CD4-positive, alpha-beta T cell treated with Interleukin-15 for 4 hours (primary cell): ENCODE data around the gene GYPC.
"Not testable (repeated sequence)": the region's sequence is repeated elsewhere in the genome, so short reads cannot be mapped to it uniquely, and the experiment has no call there.

Experiments used
- DNase-seq: peaks from one replicate; pipeline ENCODE4 v3.0.0-alpha.2; 2020; ENCODE audit warnings: low spot score

Gene GYPC, protein sequence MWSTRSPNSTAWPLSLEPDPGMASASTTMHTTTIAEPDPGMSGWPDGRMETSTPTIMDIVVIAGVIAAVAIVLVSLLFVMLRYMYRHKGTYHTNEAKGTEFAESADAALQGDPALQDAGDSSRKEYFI

DNA sequence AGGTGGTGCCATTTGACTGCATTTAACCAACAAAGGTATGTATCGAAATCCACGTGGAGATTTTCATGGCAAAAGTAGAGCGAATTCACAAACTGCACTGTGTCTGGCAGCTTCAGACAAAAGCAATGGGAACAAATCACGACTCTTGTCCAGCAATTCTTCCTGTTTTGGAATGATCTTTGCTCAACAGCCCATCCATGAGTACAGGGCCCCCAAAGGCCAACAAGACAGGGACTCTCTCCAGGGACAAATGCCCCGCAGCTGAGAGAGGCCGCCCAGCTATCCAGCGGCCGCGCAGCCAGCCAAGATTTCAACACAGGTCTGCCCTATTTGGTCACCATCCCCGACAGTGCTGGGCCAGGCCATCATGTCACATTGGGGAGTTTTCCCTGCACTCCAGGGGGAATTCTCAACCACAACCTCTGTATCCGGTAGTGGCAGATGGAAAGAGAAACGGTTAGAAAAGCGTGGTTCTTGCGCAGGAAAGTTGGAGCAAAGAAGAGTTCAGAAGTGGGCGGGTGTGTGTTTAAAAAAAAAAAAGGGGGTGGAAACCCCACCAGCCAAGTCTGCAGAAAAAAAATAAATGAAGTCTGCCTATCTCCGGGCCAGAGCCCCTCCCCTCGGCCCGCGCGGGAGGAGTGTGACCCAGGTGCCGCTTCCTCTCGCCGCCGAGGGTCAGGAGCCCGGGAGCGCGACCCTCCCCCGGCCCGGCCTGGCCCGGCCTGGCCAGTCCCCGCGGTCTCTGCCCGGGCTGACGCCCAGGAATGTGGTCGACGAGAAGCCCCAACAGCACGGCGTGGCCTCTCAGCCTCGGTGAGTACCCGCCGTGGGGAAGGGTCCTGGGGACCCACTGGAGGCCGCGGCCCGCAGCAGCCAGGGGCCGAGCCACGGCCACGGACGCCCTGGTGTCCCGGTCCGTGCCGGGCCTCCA is at the start of gene GYPC:
GYPC (plus strand) TSS at position 659 of the 931 bp plus-strand sequence; CDS start at position 765, 106 bp downstream.
- DNase-seq = peak; percentile 32

DNA sequence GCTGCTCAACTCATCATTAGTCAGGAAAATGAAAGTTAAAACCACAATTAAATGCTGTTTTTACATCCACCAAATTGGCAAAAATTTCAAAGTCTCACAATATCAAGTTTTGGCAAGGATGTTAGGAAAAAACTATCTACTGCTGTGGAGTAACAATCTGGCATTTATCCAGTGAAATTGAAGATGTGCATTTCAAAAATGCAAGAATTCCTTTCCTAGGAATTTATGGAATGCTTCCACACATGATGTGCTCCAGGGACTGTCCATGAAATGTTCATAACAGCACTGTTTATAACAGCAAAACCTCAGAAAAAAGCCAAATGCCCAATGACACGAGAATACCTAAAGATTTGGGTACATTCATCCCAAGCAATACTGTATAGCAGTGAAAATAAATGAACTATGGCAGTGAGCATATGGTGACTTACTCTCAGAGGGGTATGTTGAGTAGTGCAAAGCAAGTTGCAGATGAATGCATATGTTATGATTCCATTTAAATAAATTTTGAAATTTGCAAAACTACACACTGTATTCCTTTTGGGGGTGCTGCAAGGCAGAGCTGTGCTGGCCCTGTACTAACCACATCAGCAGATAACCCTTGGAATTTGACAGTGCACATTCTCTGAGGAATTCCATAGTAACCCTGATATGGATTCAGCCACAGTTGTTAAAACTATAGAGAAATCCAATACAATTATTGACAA is 41.3 kb upstream of the GYPC start:
- no peak for DNase-seq

DNA sequence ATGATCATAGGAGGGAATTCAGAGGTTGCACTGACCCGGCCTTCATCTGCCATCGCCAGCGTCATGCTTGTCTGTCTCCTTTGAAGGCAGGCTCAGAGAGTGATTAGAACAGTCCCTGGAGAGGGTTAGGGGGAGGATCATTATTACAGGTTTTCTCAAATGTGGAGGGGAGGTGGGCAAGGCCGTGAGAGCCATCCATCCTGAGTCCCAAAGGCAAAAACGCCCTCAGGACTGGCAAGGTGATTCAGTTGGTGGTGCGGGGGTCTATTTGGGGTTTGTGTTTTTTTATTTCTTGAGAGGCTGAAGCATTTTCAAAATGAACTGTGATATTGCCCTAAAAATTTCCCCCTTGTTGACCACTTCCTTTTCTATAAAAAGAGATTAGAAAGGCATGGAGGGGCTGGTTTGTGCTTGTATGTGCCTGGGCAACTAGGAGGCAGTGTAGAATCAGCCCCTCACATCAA is 39.3 kb upstream of the GYPC start:
- DNase-seq = no peak

DNA sequence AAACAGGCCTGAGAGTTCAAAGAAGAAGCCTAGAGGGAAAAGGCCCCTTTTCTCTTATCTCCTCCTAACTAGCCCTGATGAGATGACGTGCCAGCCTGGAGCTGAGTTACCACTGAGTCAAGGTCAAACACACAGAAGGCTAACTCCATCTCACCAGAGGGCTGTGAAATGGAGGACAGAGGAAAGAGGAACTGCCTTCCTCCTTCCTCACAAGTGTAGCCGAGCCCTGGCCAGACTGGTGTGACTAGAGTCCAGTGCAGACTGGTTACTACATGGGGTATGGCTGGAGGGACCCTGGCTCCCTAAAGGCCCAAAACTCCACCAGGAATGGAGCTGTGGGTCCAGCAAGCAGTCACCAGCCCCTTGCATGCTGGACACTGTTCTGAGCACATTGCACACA is 35.7 kb upstream of the GYPC start:
- no peak for DNase-seq

DNA sequence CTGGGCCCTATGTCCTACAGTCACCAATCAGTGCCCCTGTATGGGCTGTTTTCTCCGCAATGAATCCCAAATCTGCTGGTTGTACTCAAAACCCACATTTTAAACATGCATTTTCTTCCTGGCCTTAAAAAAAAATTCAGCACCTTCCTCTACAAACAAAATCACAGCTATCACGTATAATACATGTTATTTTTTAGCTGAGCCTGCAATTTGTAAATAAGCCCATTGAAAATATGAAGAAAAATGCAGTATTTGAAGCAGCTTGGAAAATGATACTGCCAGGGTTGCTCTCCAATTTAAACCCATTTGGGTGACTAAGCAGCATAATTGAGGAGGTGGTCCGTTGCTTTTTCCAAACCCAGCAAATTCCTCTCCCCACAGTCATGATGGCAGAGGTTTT is 33.0 kb upstream of the GYPC start:
- no peak for DNase-seq

DNA sequence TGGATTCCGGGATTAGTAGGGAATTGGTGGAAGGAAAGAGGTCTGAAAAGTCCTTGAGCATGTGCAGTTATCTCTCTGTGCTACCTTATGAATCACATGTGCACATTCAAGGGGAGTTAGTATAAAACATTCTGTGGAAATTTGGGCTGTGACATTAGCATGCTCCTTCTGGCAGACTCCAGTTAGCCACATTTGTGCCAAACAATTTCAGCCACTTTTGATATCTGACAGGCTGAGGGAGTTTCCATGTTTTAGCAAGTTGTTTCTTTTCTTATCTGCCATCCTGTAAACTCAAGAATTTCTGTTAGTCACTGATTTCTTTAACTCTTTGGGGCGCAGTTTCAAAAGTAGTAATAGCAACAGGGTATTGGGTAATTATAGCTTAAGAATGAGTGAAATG is 28.3 kb upstream of the GYPC start:
- no peak for DNase-seq

DNA sequence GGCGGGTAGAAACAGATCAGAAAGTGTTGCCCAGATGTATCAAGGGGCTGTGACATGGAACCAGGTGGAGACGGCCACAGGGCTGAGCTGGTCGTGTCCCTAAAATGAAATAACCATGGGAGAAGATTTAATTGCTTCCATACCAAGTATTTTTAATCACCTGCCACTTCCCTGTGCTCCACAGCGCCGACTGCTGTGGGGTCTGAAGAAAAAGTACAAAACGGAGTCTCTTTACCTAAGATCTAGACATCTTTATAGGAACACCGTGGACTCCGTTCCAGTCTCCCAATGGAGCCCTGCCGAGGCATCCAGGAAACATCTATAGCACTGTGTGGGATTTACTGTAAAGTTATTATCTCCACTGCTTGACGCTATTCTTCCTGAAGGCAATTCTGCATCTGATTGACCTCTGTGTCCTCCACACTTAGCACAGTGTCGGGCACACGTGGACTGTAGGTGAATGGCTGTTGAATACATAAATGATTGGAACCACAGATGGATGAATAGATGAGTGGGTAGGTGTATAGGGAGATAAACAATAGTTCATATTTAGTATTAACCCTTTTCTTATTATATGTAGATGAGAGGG is 21.6 kb upstream of the GYPC start:
- DNase-seq = peak; percentile 44

DNA sequence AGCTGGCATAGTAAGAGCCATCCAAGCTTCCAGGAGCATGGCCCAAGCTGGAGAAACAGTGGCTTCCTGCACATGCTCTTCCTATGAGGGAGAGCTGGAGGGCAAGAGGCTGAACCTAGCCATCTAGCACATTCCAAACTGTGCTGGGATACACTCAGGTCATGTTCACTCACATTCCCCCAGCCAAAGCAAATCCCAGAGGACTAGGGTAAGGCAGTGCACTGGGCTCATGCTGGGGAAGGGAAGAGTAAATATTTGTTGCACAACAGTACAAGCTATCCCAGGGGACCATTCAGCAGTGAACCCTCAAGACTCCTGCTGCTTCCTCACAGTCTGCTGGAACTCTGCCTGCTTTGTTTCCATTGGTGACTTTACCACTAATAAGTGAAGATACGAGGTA is 20.7 kb upstream of the GYPC start:
- DNase-seq = no peak

DNA sequence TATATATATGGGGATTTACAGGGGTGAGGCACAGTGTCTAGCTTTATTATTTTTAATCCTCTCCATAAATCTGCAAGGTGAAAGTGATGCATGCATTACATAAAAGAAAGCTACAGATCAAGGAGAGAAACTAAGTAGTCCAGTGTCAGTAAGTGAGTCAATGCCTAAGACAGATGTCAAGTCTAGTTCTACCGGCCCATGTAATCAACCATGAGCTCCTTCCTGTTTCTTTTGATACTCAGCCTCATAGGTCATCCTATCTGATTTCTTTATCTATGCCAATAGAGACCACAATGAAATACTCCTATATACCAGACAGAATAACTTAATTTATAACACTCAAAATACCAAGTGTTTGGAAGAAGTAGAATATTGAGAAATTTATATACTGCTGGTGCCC is 20.2 kb upstream of the GYPC start:
- no peak for DNase-seq

DNA sequence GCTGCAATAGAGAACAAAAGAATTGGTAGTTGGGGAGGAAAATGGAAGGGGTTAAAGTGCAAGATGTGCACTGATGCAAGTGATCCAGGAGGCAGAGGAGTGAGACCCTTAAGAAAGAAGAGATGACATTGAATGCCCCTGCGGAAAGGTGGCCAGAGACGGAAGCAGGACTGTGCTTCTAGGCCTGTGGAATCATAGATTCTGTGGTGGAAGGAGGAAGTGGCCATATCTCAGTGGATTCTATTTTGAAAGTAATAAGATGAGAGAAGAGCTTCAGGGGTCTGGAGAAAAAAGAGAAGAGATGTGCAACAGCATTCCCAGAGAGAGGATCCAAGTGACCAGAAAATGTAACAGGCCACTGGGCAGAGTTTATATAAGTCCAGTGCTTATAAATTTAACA is 18.6 kb upstream of the GYPC start:
- DNase-seq = no peak

DNA sequence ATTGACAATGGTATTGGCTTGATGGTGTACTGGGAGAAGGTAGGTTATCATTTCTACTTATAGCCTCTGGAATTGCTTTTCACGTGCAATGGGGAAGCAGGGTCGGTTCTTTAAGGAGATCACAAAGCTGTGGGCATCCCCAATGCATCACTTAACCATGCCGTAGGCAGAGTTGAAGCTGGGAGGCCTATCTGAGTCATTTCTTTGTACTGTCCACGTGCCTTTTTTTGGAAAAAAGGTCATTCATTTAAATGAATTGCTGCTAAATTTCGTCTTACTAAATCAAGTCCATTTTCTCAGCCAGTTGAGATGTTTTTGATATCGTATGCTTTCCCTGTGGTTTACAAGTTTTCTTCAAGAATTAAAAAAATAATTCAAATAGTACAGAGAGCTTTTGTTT is 17.2 kb upstream of the GYPC start:
- DNase-seq = no peak

DNA sequence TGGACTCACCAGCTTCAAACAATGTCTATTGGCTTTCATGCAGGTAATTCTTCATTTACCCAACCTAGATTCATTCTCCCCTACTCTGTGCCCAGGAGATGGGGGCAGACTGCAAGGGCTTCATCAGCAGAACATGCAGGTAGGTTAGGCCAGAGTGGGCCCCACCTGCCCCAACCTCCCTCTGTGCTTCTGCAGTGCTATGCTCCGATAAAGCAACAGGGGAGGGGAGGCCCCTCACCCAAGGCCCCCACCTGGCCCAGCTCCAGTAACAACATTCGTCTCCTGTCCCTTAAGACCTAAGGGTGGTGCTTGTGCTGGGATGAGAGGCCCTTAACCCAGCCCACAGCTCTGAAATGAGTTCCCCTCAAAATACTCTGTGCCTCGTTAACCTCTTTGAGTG is 16.7 kb upstream of the GYPC start:
- DNase-seq = no peak

DNA sequence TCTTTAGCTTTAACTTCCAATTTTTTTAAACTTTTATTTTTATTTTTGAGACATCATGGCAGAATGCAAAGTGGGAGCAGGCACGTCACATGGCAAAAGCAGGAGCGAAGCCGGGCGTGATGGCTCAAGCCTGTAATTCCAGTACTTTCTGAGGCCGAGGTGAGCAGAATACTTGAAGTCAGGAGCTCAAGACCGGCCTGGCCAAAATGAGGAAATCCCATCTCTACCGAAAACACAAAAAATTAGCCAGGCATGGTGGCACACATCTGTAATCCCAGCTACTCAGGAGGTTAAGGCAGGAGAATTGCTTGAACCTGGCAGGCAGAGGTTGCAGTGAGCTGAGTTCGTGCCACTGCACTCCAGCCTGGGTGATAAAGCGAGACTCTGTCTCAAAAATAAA is 14.7 kb upstream of the GYPC start:
- DNase-seq = not testable (repeated sequence)

DNA sequence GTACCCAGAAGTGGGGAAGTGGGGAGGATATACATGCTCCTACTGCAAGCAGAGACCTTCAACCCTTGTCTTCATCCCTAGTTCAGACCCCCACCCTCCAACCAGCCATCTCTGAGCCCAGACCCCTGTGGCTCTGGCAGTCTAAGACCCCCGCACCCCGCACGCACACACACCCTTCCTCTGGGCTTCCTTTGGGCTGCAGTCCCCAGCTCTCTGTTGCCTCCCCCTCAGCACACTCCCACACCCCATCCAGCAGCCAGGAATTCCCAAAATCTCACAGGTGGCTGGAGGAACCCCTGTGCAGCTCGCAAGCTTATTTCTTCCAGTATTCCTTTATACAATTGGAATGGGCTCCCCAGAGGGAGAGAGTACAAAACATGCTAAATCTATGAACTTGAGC is 13.9 kb upstream of the GYPC start:
- no peak for DNase-seq

DNA sequence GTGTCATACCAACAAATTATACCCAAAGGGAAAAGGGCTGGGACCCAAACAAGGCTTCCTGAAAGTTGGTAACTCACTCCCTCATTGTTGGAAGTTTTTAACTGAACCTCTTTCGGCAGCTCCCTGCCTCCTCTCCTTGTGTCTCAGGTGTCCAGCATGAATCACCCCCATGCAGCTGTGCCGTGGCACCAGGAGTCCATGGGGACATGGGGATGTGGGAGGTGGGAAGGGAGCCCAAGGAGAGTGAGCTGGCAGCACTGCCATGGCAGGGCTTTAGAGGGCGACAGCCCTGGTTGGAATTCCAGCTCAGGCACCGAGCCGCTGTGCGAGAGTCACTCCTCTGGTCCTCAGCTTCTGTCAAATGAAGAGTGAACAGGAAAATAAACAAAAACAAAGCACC is 12.5 kb upstream of the GYPC start:
- DNase-seq = no peak

DNA sequence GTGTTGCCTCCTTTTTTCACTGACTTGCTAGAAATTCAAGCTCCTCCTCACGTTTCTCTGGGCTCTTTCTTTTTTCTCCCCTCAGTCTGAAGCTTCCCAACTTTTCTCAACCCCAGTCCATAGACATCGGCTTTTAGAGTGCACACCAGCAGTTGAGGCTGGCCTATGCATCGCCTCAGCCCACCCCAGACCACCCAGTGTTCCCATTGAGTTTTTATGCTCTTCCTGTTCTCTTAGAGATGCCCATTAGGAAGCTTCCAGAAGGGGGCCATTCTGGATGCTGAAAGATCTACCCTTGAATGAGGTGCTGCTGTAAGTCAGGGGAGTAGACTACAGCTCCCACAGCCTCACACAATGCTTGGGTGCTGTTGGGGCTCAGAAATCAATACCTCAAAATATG is 12.0 kb upstream of the GYPC start:
- DNase-seq = no peak

DNA sequence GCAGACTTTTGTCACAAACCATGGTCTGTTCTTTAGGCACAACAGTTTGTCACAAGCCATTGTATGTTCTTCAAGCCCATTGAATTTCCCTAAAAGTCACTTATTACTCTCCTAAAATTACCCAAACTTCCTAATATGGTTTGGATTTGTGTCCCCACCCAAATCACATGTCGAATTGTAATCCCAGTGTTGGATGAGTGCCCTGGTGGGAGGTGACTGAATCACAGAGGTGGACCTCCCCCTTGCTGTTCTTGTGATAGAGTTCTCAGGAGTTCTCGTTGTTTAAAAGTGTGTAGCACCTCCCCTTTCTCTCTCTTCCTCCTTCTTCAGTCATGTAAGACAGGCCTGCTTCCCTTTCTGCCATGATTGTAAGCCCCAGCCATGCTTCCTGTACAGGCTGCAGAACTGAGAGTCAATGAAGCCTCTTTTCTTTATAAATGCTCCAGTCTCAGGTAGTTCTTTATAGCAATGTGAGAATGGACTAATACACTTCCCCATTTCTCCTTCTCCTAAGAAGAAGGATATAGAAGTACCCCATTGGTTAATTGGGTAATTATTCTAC is 11.2 kb upstream of the GYPC start:
- DNase-seq = no peak

DNA sequence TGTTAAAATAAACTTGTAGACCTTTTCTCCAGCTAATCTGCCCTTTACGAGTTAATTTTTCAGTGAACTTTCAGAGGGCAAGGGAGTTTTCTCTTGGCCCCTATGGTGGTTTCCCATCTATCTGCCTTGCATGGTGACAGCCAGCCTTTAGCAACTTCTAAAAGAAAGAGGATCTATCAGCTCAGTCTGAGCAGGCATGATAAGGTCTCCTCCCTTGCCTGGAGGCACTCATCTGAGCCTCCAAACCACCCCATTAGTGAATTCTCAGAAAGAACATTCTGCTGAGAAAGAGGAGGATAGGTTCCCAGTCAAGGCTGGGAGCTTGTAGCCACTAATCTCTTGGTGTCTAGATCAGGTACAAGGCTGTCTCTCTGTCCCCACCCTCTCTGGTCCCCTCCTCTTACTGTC is 10.7 kb upstream of the GYPC start:
- DNase-seq = no peak

DNA sequence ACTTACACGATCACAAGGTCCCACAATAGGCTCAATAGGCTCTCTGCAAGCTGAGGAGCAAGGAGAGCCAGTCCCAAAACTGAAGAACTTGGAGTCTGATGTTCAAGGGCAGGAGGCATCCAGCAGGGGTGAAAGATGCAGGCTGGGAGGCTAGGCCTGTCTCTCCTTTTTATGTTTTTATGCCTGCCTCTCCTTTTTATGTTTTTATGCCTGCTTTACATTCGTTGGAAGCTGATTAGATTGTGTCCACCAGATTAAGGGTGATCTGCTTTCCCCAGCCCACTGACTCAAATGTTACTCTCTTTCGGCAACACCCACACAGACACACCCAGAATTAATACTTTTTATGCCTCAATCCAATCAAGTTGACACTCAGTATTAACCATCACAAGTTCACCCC is 9.9 kb upstream of the GYPC start:
- no peak for DNase-seq

DNA sequence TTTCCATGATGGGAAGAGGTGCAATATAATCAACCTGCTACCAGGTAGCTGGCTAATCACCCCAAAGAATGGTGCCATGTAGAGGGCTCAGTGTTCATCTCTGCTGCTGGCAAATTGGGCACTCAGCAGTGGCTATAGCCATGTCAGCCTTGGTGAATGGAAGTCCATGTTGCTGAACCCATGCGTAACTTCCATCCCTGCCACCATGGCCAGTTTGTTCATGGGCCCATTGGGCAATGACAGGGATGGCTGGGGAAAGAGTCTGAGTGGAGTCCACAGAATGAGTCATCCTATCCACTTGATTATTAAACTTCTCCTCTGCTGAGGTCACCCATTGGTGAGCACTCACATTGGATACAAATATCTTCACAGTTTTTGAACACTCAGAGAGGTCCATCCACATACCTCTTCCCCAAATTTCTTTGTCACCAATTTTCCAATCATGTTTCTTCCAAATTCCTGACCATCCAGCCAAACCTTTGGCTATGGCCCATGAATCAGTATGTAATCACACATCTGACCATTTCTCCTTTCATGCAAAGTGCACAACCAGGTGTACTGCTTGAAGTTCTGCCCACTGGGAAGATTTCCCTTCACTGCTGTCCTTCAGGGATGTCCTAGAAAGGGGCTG is 8.1 kb upstream of the GYPC start:
- DNase-seq = not testable (repeated sequence)

DNA sequence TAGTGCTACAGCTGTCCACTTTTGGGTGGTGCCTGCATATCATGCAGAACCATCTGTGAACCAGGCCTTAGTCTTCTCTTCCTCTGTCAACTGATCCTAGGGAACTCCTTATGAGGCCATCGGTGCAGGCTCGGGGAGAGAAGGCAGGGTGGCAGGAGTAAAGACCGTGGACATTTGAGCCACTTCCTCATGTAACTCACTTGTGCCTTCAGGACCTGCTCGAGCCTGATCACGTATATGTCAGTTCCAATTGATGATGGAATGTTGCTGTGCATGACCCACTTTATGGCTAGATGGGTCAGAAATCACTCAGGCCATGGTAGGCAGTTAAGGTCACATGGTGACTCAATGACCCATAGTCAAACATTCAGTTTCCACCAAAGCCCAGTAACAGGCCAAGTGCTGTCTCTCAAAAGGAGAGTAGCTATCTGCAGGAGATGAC is 7.6 kb upstream of the GYPC start:
- not testable (repeated sequence) for DNase-seq

DNA sequence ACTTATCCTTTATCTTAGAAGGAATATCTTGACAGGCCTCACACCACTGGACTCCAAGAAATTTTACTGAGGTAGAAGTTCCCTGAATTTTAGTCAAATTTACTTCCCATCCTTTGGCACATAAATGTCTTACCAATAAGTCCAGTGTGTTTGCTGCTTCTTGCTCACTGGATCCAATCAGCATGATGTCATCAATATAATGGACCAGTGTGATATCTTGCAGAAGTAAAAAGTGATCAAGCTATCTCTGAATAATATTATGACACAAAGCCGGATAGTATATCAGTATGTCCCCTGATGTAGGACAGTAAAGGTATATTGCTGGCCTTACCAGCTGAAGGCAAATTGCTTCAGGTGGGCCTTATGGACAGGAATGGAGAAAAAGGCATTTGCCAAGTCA is 6.9 kb upstream of the GYPC start:
- DNase-seq = no peak
